ENCODE measurements around the gene PRRG4.
A peak's percentile ranks its signal among the peaks of the same experiment; 100 is the strongest.
"Not testable (repeated sequence)": the region's sequence is repeated elsewhere in the genome, so short reads cannot be mapped to it uniquely, and the experiment has no call there.

The PRRG4 gene

GRCh38 chr11:32887707-32888383 lies 58.1 kb downstream of the PRRG4 start:
- not testable (repeated sequence) for DNase-seq

DNA sequence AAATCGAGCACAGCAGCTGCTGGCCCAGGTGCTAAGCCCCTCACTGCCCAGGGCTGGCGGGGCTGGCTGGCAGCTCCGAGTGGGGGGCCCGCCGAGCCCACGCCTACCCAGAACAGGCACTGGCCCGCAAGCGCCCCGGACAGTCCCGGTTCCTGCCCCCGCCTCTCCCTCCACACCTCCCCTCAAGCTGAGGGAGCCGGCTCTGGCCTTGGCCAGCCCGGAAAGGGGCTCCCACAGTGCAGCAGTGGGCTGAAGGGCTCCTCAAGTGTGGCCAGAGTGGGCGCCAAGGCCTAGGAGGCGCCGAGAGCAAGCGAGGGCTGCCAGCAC lies 58.6 kb downstream of the PRRG4 start:
- not testable (repeated sequence) for DNase-seq

- no peak for DNase-seq
These were observed 59.1 kb downstream of the PRRG4 start for GRCh38 chr11:32888805-32889204.

GRCh38 chr11:32890843-32891656 lies 61.3 kb downstream of the PRRG4 start:
- DNase-seq = no peak

GRCh38 chr11:32891657-32892354 lies 62.1 kb downstream of the PRRG4 start:
- DNase-seq = no peak

DNA sequence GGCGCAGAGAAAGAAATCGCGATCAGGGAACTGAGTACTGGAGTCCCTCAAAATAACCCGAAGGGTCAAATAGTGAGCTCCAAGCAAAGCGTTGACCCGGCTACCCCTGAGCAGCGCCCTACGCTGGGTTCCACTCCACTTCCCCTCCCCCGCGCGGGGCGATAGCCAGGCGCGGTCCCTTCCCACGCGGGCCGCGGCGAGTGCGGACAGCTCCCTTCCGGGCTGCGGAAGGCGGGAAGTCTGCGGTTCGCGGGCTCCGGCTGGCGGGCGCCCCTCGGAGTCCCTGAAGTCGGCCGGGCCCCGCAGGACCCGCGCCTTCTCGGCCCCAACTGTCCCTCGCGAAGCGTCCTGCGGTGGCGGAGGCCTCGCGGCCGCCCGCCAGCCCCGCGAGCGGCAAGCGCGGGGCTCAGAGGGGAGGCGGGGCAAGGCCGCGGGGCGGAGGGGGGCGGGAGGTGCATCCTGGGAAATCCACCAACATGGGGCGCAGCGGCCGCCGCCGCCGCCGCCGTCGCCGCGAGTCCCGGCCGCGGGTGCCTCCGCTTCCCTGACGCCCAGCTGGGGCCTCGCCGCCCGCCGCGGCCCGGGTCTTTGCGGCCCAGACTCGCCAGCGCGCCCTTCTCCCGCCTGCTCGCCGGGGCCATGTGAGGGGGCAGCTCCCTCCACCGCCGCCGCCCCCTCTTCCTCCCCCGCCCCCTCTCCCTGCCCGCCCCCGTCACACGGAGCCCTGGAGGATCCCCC lies 62.8 kb downstream of the PRRG4 start, which contains the start of gene QSER1:
Gene QSER1, plus strand, starts transcription at position 457 of the 738 bp plus-strand sequence. CDS start 315 bp downstream, outside the sequence.
- DNase-seq = peak; percentile 76 to 81

DNA sequence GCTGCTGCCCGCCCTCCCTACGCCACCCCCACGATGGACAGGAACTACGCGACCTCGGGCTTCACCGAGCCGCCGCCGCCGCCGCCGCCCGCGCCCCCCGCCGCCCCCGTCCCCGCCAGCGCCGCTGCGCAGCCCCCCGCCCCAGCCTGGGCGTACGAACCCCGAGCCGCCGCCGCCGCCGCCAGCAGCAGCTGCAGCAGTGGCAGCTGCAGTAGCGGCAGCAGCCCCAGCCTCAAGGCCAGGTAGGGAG lies 63.3 kb downstream of the PRRG4 start:
- DNase-seq = no peak

GRCh38 chr11:32893343-32894148 lies 63.8 kb downstream of the PRRG4 start:
- DNase-seq = peak; percentile 72 to 76

DNA sequence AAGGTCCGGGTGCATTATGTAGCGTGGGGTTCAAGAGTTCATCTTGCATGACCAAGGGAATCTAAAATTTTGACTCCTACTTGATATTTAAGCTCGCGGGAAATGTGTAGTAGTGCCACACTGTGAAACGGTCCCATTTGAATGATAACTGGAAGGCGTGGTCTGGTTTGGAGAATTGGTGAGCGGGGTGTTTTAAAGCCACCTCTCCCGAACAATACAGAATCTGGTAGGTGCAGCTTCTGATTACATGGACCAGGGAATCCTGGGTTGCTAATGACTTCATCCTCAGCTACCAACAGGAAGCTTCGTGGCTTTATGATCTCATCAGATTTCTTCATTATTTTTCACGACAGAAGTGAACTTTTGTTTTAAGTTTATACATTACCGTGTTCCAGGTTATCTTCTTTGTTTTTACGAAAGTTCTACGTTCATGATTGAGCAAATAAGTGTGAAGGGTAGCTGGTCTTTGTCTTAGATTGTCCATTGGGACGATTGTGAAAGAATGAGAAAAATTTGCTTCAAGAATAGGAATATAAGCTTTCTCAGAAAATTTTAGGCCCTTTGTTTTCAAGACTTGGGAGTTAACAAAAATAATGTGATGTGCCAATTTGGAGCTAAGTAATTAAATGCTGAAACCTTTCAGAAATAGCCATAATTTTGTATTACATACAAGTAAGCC lies 64.6 kb downstream of the PRRG4 start:
- peak; percentile 44 to 49 for DNase-seq

DNA sequence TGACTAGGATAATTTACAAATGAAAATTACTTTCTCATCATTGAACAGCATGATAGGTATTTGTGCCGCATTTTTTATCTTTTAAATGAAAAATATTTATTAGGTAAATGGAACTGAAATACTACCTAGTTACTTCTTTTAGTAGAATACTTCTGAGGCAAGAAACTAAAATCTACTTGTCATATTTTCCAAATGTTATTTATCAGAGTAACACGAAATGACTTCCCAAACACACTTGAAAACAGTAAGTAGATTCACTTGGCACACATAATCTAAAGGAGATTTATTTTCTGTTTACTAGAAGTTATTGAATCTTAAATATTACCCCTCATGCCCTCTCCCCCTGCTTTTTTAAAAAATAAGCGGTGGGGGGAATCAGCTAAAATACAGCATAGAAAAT lies 65.2 kb downstream of the PRRG4 start:
- no peak for DNase-seq

DNA sequence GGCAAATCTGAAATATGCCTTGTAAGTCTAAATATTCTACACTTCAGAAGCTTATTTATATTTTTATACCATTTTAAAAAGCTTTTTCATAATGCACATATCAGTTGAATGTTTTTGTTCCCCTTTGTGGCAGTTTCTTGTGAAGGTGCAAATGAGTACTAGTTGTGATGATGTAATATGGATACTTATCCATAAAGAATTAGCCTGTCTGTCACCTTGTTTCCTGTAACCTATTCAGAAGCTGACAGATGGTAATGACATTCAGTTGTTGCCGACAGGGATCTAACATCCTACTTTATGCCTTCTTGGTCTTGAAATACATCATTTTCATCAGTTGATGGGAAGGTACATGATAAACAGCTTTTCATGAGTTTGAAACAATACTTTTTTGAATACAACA lies 65.7 kb downstream of the PRRG4 start:
- no peak for DNase-seq

DNA sequence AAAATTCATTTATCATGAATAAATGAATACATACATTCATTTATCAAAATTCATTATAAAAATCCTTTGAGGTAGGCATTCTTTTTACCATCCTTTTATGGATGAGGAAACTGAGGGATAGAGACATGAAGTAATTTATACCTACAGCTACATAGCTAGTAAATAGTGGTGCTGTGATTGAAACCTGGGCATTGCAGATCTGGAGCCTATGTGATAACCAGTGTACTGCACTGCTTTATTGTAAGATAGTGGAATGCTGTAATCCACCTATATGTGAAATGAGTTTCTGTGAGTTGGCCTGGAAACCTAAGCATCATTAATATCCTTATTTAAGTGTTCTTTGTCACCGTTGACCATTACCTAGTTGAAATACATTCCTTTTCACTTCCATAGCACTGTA lies 67.4 kb downstream of the PRRG4 start:
- no peak for DNase-seq

GRCh38 chr11:32899438-32899837 lies 69.7 kb downstream of the PRRG4 start:
- DNase-seq = no peak

GRCh38 chr11:32902089-32902665 lies 72.5 kb downstream of the PRRG4 start:
- no peak for DNase-seq

DNA sequence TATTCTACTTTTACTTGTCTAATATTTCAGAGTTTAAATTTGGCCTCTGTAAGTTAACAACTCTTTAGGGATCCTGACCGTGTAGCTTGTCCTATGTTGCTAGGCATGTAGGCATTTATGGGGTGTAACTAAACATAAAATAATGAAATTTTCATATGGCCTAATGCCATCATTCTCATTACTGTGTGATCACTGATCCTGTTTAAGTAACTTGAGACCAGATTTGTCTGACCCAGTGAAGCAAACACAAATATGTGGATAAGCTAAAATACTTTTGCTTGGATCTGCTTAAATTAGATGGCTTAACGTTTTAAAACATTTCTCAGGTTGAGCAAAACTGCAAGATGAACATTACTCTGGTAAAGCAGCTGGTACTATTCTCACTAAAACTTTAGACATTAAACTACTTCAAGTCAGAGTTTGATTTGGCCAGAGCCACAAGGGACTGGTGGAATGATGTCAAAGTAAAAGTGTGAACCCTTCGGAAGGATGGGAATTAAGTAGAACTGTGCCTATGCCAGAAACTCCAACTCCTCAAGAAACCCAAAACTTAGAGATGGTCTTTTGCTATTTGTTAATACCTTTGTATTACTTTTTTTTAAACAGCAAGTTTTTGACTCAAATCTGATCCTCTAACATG lies 75.4 kb downstream of the PRRG4 start:
- DNase-seq = no peak

Data from activated T-cell treated with anti-CD3 and anti-CD28 coated beads, Interleukin-2, amount 50 U/mL, for 48 hours (primary cell).